WERI-Rb-1 (cell line): ENCODE measurements around the gene RMND1.

Experiments used
- DNase-seq: peaks from one replicate; pipeline ENCODE4 v3.0.0-alpha.2; 2020
- H3K27ac ChIP-seq: fragments of 250-450 bp; sonication (Bioruptor Pico); 2 replicates; pipeline ENCODE4 v1.5.1; 2020; ENCODE audit warnings: mild to moderate bottlenecking, moderate library complexity
- H3K27me3 ChIP-seq: fragments of 250-450 bp; sonication (Bioruptor Pico); 2 replicates; pipeline ENCODE4 v1.5.1; 2021; ENCODE audit warnings: mild to moderate bottlenecking, low read depth, moderate library complexity; ENCODE audit not compliant: insufficient read depth, severe bottlenecking
- H3K36me3 ChIP-seq: fragments of 250-450 bp; sonication (Bioruptor Pico); 2 replicates; pipeline ENCODE4 v1.5.1; 2020; ENCODE audit warnings: mild to moderate bottlenecking, moderate library complexity
- H3K4me3 ChIP-seq: 2 replicates; pipeline ENCODE4 v1.5.1; 2011; ENCODE audit warnings: low read depth, mild to moderate bottlenecking, control low read depth, low read length
- H3K9me3 ChIP-seq: fragments of 250-450 bp; sonication (Bioruptor Pico); 2 replicates; pipeline ENCODE4 v1.5.1; 2021; ENCODE audit warnings: mild to moderate bottlenecking, moderate library complexity; ENCODE audit not compliant: severe bottlenecking
- TF ChIP-seq, protein P1 (sequence below): IDR thresholded peaks from 2 replicates; pipeline ENCODE4 v1.5.1; 2011; ENCODE audit warnings: low read depth, mild to moderate bottlenecking, control low read depth, inconsistent platforms, low read length

The RMND1 gene

DNA sequence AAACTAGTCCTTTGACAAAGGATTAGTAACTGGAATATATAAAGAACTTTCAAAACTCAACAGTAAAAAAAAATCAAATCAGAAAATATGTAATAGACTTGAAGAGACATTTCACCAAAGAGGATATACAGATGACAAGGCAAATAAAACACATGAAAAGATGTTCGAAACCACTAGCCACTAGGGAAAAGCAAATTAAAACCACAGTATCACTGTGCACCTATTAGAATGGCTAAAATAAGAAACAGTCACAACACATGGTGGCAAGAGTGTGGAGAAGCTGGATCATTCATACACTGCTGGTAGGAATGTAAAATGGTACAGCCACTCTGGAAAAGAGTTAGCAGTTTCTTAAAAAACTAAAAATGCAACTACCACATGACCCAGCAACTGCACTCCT is 75.5 kb downstream of the RMND1 start:
- Histone ChIP-seq H3K27me3 (no peaks in the 10 kb centered on the region), H3K36me3 (peaks cover 4% of the 10 kb centered on the region), H3K27ac (no peak overlapping the region), H3K9me3 (no peaks in the 10 kb centered on the region), H3K4me3 (no peak overlapping the region)
- TF ChIP-seq, protein P1, sequence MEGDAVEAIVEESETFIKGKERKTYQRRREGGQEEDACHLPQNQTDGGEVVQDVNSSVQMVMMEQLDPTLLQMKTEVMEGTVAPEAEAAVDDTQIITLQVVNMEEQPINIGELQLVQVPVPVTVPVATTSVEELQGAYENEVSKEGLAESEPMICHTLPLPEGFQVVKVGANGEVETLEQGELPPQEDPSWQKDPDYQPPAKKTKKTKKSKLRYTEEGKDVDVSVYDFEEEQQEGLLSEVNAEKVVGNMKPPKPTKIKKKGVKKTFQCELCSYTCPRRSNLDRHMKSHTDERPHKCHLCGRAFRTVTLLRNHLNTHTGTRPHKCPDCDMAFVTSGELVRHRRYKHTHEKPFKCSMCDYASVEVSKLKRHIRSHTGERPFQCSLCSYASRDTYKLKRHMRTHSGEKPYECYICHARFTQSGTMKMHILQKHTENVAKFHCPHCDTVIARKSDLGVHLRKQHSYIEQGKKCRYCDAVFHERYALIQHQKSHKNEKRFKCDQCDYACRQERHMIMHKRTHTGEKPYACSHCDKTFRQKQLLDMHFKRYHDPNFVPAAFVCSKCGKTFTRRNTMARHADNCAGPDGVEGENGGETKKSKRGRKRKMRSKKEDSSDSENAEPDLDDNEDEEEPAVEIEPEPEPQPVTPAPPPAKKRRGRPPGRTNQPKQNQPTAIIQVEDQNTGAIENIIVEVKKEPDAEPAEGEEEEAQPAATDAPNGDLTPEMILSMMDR = no peak
- no peak for DNase-seq

DNA sequence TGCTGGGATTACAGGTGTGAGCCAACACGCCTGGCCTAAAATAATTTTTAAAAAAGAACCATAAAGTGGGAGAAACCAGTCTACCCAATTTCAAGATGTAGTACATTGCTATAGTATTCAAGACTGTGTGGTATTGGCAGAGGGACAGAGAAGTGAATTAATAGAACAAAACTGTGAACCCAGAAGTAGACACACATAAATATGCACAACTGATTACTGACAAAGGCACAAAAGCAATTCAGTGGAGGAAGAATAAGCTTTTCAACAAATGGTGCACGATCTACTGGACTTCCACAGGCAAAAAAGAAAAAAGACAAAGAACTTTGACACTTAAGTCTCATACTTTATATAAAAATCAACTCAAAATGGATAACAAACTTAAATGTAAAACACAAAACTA is 76.1 kb downstream of the RMND1 start:
- Histone ChIP-seq H3K27me3 (no peaks in the 10 kb centered on the region), H3K36me3 (peaks cover 10% of the 10 kb centered on the region), H3K27ac (no peak overlapping the region), H3K9me3 (no peaks in the 10 kb centered on the region), H3K4me3 (no peak overlapping the region)
- TF ChIP-seq, protein P1 = no peak
- DNase-seq = no peak

DNA sequence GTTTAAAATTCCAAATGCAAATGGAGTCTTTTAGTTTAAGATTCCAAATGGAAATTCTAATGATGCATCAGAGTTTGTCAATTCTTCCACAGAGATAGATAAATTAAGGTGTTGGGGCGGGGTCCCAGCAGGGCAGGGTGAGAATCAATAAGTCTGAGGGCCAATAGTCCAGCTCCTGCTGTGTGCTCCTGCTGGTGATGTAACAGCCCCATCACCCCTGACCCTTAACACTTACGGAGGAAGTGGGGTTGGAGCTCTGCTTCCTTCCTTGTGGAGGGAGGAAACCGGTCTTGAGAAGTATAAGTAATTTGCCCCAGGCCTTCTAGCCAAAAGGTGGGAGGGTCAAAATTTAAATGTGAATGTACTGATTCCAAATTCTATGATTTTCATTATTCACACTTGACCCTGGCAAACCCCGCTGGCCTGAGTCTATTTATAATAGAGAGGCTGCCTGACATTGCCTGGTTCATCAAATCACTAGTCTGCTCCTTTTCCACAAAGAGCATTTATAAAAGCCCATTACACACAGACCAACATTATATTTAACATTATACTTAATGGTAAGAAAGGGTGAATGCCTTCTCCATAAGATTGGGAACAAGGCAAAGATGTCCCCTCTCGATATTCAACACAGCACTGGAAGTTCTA is 77.8 kb downstream of the RMND1 start:
- Histone ChIP-seq H3K9me3 (no peaks in the 10 kb centered on the region), H3K4me3 (no peak overlapping the region), H3K36me3 (peaks cover 14% of the 10 kb centered on the region), H3K27me3 (no peaks in the 10 kb centered on the region), H3K27ac (no peak overlapping the region)
- DNase-seq = no peak
- TF ChIP-seq, protein P1 = no peak

DNA sequence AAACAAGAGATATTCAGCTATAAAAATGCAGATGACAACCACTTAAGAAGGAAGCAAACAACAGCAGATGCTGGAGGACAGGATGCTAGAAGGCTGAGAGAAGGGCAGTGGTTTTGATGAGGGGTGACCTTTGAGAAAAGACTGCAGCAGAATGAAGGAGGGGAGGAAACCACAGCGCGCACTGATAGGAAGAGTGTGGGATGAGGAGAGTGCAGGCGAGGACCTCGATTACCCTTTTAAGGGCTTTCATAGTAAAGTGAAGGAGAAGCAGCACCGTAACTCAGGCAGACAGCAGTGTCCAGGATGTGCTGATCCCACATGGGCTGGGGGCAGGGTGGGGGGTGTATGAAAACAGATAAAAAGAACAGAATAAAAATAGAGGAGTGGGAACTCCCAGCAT is 79.8 kb downstream of the RMND1 start:
- TF ChIP-seq, protein P1 = no peak
- no peak for DNase-seq
- Histone ChIP-seq H3K36me3 (peaks cover 22% of the 10 kb centered on the region), H3K27me3 (no peaks in the 10 kb centered on the region), H3K27ac (no peak overlapping the region), H3K4me3 (no peak overlapping the region), H3K9me3 (no peaks in the 10 kb centered on the region)

DNA sequence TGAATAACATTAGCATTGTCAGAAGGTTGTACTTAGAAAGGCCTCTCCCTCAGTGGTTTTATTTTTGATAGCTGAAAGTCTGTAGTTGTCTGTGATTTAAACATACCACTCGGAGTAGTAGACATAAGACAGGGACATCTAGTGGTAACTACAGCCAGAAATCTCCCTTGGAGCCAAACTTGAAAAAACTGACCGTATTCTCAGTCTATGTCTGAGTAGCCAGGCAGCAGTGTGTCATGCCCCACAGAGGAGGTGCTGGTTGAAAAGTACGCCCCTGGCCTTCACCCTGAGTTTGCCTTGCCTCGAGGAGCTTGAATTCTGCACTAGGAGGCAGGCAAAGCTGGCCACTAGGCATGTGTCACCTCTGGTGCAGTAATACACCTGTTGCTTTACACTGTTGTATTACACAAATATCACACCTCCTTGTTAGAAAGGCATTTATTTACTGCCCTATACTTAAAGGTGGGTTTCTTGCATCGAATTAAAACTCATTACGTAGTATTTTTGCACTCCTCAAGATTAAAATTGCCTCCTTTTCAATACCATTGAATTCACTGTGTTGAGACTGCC is 81.3 kb downstream of the RMND1 start:
- Histone ChIP-seq H3K4me3 (no peak overlapping the region), H3K27me3 (no peaks in the 10 kb centered on the region), H3K36me3 (peaks cover 34% of the 10 kb centered on the region), H3K9me3 (no peaks in the 10 kb centered on the region), H3K27ac (no peak overlapping the region)
- DNase-seq = no peak
- TF ChIP-seq, protein P1 = no peak

DNA sequence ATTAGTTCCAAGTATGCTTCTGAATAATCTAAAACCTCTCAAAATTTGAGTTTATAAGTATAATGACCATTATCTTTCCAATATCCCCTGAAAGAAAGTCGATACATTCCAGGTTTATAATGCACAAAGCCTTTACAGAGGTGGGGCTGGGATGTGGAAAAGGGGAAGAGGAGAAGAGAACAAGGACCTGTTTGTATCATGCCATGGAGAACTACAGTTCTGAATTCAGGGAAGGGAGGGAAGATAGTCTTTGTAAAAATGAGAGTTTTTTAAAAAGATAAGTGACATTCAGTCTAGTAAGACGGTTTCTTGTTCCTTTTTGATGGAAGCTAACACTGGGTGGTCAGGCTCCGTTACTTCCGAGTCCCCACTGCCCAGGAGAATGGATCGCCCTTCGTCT is 86.7 kb downstream of the RMND1 start:
- H3K4me3 ChIP-seq = no peak overlapping the region
- H3K9me3 ChIP-seq = no peaks in the 10 kb centered on the region
- no peak overlapping the region for H3K27ac ChIP-seq
- H3K36me3 ChIP-seq = peaks cover 34% of the 10 kb centered on the region
- TF ChIP-seq, protein P1 = no peak
- no peaks in the 10 kb centered on the region for H3K27me3 ChIP-seq
- DNase-seq = no peak
